HG02840 (cell line): ENCODE measurements around the gene LRP1-AS.

Experiments
- ATAC-seq: cut with Tn5 transposase; IDR thresholded peaks from one replicate; pipeline ENCODE4 v1.9.1; 2021; ENCODE audit warnings: mild to moderate bottlenecking, moderate library complexity, moderate number of reproducible peaks; ENCODE audit not compliant: unreplicated experiment, low FRiP score

Gene LRP1-AS

DNA sequence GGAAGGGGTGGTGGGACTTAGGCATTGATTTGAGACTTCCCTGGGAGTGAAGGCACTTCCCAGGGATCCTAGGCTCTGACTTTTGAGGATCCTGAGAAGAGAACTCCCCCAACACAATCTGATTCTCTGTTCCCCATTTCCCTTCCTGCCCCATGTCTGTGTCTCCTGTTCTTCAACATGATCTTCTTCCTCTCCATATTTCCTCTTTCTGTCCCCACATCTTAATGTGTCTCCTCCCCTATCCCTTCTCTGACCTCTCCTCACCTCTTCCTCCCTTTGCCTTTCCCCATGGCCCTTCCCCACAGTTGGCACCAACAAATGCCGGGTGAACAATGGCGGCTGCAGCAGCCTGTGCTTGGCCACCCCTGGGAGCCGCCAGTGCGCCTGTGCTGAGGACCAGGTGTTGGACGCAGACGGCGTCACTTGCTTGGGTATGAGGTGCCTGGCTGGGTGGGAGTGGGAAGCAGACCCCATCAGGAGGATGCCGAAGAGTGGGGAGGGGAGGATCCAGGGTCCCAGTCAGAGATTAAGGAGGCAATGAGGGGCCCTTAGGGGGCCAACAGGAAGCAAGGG is 15.2 kb upstream of the LRP1-AS start:
- no peak for ATAC-seq

DNA sequence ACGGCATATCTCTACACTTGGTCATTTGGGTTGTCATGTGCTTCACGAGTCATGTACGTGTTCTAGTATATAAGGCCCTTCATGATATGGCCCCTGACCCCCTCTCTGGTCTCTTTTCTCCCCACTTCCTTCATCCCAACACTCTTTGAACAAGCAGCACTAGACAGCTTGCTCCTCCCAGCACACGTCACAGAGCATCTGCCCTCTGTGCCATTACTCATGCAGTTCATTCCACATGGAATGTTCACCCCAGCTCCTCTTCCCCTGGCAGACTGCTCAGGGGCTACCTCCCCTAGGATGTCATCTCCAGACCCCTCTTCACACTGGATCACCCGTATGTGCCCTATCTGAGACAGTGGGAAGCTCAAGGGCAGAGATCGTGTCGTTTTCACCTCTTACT is 14.1 kb upstream of the LRP1-AS start:
- no peak for ATAC-seq

DNA sequence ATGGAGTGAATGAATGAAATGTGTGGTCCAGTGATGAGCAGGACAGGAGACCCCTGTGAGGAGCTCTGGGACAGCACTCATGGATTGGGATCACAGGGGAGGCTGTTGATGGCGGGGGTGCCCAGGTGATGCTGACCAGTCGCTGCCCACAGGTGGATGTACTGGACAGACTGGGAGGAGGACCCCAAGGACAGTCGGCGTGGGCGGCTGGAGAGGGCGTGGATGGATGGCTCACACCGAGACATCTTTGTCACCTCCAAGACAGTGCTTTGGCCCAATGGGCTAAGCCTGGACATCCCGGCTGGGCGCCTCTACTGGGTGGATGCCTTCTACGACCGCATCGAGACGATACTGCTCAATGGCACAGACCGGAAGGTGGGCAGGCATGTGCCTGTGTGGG is 13.3 kb upstream of the LRP1-AS start:
- ATAC-seq = no peak

DNA sequence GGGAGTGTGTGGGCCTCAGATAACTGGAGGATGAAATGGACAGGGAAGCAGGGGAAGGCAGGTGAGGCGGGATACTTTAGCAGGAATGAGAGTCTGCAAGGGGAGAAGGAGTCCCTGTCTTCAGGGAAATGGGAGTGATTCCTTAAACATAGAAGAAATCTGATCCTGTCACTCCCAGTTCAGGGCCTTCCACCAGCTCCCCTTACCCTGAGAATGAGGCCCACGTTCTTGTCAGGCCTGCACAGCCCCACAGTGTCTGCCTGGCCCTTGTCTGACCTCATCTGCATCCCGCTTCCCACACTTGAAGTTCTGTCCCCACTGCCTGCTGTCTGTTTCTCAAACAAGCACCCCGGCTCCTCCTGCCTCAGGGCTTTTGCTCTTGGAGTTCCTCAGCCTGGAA is 12.6 kb upstream of the LRP1-AS start:
- ATAC-seq = no peak

DNA sequence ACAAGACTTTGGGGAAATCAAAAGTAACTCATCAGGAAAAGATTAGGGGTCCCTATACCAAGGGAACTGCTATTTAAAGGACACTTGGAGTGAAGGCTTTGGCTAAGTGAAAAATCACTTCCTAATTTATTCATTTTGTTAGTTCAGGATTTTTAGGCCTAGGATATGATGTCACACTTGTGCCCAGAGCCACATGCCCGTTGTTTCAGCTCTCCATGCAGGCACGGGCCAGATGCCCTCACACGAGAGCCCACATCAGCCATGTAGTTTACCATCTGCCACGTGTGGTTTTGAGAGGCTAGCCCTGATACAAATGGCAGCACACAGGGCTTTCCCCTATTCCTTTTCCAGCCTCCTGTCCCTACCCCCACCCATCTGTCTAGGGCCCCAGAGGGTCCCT is 11.9 kb upstream of the LRP1-AS start:
- ATAC-seq = no peak

DNA sequence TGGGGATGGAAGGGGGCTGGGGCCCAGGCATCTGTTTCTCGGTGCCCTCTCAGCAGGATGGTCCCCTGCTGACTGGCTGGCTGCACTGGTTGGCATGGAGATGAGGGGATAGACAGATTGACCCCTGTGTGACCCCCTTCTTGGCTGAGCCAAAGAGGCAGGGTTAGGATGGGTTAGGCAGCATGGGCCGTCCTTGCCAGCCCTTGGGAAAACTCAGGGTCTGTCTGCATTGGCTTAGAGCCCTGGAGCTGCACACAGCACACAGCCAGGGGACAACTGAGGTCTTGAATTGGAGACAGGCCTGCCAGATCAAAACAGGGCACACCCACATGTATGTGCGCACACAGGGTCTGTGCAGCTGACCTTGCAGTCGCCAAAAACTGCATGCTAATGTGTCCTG is 11.2 kb upstream of the LRP1-AS start:
- no peak for ATAC-seq

DNA sequence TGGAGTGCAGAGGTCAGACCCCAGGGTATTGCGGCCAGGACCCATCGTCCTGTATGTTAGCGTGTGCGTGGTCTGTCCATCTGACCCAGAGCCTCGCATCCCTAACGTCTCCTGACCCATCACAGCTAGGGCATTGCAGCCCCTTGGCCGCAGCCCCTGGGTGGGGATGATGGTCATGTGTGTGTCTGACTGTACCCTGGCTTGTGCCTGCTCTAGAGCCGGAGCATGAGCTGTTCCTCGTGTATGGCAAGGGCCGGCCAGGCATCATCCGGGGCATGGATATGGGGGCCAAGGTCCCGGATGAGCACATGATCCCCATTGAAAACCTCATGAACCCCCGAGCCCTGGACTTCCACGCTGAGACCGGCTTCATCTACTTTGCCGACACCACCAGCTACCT is 10.8 kb upstream of the LRP1-AS start:
- ATAC-seq = no peak

DNA sequence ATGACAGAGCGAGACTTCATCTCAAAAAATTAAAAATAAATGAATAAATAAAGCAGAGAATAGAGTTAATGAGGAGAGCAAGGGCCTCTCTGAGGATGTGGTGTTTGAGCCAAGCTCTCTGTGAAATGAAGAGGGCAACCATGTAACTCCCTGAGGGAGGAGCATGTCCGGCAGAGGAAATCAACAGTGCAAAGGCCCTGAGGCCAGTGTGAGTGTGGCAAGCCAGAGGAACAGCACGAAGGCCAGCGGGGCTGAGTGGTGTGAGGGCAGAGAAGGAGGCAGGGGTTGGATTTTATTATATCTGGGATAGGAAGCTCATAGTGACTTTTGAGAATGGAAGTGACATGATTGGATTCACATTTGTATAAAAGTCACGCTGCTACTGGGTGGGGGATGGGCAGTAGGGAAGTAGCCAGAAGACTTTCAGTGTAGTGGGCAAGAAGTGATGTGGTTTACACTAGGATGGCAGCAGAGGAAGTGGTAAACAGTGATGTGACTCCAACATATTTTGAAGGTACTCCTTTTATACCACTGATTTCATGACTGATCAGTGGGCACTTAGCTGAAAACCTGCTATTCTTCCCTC is 10.3 kb upstream of the LRP1-AS start:
- ATAC-seq = no peak

DNA sequence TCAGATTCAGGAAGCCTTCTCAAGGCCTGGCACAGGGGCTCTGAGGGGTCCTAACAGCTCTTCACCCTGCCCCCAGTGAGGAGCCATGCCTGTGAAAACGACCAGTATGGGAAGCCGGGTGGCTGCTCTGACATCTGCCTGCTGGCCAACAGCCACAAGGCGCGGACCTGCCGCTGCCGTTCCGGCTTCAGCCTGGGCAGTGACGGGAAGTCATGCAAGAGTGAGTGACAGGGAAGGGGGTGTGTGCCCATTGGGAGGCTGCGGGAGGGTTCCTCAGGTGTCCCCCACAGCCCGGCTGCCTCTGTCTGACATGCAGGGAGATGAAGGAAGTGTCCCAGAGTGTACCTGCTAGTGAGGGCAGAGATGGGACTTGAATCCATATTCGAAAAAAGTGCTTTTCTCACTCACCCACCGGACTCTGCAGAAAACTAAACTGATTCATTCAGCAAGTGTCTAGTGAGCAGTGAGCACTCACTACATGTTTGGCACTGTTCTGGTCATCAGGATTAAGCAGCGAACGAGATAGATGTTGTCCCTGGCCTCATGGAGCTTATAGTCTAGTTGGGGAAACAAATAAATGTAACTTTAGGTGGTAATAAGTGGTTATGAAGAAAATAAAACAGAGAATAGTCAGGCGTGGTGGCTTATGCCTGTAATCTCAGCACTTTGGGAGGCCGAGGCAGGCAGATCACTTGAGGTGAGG is 9.4 kb upstream of the LRP1-AS start:
- ATAC-seq = no peak

DNA sequence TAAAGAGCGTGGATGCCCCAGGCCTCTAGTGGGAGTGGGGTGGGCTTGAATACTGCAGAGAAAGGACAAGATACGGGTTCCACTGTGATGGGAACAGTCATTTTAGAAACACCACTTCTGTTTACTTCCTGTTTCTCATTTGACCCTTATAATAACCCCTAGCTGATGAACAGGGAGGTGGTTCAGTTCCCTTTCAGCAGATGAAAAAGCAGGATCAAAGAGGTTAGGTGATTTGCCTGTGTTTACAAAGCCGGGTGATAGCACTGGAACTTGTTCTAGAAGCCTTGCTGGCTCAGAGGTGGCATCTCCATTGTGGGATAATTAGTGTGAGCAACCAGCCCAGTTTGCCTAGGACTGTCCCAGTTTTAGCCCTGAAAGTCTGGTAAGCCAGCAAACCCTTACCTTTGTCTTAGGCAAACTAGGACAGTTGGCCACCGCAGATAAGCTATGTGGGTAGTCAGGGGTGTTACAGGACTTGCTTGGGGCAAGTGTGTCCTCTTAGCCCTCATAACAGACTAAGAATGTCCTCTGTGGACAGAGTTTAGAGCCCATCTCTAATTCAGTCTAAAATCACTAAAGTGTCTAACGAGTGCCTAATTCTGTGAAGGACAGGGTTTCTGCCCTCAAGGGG is 7.5 kb upstream of the LRP1-AS start:
- ATAC-seq = no peak

DNA sequence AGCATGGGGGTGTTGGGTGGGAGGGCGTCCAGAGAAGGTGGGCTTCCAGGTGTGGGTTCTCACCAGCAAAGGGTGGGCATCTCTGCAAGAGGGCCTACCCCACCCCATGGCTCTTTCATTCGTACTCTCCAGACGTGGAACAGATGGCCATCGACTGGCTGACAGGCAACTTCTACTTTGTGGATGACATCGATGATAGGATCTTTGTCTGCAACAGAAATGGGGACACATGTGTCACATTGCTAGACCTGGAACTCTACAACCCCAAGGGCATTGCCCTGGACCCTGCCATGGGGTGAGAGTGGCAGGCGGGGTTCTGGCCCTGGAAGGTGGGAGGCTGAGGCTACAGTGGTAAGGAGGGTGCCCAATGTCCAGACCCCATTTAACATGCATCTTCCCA is 6.7 kb upstream of the LRP1-AS start:
- no peak for ATAC-seq

DNA sequence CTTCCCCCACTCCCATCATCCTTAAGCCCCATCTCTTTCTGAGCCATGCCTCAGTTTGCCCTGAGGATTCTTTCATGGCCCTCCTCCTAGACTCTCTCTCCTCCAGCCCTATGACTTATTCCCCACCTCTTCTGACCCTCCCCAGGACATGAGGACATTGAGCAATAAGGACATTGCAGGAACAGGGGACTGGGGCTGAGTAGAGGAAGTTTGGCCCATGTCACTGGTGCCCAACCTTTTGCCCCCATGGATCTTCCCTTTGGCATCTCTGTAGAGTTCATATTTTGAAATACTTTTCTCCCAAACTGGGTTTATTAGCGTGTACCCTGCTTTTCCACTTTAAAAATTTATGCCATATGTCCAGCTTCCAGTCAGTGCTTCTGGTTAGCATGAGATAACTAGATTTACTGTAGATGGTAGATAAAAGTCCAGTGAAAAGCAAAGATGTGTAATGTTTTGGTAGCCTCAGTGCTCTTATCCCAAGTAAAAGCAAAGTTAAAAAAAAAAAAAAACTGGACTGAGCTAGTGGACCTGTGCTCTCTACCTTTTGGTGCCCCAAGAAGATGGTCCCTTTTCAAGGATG is 6.1 kb upstream of the LRP1-AS start:
- no peak for ATAC-seq

DNA sequence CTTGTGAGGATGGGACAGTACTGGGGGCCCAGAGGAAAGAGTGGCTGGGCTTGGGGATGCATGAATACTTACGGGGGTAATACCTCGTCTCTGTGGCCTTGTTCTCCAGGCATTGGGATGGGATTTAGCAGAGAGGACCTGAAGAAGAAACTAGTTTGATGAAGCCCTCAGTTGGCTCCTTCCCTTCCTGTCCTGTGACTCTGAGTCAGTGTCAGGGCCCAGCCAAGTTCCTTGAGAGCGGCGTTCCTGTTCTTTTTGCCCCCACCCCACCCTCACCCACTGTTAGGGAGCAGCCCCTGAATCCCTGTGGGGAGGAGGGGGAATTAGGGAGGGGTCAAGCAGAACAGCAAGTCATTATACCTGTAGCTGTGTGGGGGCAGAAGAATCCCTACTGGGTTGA is 5.2 kb upstream of the LRP1-AS start:
- ATAC-seq = no peak

DNA sequence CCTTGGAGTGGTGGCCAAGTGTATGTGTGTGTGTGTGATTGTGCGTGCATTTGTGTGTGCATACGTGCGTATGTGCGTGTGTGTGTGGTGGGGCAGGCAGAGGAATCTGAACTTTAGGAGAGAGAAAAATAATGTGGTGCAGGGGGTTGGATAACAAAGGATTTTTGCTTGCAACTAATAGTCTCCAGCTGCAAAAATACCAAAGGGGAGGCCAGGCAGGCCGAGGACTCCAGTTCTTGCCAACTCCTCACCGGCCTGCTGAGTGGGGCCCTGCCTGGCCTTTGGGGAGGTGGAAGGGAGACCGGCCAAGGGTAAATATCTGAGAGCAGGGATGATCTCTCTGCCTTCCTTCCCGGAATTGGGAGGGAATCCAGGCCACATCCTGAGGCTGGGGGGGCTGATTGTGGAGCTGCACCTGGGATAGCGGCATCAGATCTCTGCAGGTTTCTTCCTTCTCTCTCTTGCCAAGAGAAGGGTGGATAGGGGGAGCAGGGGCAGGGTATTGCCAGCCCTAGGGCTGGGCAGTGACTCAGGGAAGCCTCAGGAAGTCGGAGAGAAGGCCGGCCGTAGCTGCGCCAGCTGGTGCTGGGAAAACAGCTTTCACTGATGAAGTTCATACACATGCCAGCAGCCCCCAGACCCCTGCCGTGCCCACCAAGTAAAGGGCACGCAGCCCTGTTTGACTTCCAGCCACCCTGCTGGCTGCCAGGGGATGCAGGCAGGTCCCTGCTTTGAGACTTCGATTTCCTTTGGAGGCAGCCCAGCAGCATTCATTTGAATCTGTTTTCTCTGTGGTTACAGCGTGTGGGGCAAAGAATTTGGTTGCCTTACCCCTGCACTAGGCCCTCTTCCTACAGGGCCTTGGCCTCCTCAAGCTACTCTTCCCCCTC is 4.6 kb upstream of the LRP1-AS start:
- no peak for ATAC-seq

DNA sequence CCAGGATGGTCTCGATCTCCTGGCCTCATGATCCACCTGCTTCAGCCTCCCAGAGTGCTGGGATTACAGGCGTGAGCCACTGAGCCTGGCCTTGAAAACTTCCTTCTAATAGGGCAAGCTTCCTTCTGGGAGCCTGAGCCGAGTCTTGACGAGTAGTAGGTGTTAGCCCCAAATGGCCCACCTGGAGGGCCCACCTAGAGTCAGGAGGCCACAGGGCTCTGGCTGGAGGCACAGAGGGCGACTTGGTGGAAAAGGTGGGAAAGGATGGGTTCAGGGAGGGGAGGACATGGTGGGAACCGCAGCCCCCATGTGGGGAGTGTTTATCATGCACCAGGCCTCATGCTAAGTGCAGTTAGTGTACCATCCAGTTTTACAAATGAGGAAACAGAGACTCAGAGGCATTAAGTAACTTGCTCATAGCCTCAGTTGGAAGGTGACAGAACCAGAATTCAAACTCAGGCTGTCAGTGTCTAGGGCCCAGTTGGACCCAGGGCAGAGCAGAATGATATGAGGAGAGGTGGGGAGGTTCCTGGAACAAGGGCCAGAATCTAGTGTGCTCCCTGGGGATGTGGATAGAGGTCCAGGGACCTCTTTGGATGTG is 3.1 kb upstream of the LRP1-AS start:
- no peak for ATAC-seq

DNA sequence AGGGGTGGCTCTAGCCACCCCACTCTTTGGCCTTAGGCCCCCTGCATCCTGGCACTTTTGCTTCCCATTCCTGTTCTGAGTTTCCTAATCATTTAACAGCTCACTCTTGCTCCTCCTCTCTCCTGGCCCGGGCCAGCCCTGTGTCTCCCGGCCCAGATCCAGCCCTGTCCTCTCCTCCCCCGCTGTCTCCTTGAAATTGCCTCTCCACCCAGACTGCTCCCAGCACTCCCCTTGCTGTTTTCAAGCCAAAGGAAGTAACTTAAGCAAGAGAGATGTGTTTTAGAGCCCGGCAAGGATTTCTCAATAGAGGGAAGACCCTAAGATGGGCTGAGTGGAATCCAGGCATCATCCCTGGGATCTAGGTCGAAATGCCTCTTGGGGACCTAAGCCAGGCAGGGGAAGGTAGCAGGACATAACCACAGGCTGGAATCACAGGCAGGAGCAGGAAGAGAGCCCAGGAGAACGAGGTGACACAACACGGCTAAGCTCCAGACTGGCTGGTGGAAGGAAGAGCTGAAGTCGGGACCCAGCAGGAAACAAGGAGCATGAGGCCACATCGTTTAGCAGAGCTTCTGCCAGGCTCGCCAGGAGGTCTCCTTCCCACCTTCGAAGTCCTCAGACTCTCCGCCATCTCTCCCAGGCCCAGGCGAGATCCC is 2.0 kb upstream of the LRP1-AS start:
- no peak for ATAC-seq

DNA sequence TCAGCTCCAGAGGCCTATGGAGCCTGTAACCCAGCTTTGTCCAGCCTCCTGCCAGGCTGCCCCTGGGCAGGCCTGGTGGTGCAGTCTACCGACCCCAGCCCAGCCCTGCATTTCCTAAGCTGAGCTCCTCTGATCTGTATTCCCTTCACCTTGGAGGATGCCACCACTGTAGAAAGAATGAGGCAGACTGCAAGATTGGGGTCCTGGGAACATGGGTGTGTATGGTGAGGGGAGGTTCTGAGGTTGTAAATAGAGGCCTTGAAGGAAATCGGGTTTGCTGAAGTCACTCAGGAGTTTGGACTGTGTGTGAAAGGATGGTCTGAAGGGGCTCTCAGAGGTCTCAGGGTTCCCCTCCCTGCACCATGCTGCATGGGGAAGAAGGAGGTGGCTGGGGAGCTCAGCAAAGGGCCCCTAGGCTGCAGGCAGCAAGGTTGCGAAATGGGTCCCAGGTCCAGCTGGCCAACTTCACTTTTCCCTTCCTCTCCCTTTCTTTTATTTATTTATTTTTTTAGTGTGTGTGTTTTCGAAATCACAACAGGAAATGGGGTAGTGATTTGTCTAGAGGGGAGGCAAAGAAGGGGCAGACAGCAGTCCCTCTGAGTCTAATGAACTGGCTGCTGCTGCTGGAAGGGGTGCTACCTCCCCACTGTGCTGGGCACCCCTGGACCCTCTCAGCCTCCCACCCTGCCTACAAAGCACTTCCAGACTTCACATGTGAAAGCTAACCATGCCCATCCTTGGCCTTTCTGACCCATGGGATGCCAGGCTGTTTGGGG is 1.2 kb upstream of the LRP1-AS start:
- no peak for ATAC-seq

DNA sequence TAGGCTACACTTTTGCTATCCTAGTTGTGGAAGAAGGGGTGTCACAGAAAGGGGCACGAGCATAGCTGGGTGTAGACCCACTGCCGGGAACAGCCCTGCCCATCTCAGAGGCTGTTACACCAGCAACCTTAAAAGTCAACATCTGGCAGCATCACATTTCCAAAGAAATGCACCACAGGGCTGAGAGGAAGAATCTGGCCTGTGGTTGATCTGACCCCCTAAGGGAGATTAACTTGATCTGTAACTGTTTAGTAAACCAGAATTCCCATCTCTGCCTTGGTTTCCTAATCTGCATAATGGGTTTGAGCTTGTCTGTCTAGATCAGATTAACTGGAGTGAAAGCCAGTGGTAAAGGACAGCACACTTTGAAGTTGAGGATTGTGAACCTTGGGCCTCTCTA is 1.3 kb downstream of the LRP1-AS start:
- no peak for ATAC-seq
